K562 (cell line): ENCODE measurements around the gene CREB3L1. TPM values are rescaled to one million over a fixed set of nuclear protein-coding genes. Genes with fewer than 3 reads are reported as not detected.

Experiments
- HMGN3 ChIP-seq: IDR thresholded peaks from 2 replicates; pipeline ENCODE4 v1.6.1; 2011; ENCODE audit warnings: borderline replicate concordance, low read depth, mild to moderate bottlenecking, mixed read lengths, low read length; ENCODE audit not compliant: insufficient read length; ENCODE audit errors: extremely low read depth
- MAX ChIP-seq: sonication (generic); formaldehyde crosslinking; IDR thresholded peaks from 2 replicates; pipeline ENCODE4 v1.9.0; 2022; ENCODE audit warnings: mild to moderate bottlenecking, missing genetic modification reagents
- MBD2 ChIP-seq: sonication (generic); IDR thresholded peaks from 2 replicates; pipeline ENCODE4 v1.6.1; 2016; ENCODE audit warnings: low read depth, borderline replicate concordance
- MEF2A ChIP-seq: IDR thresholded peaks from 2 replicates; pipeline ENCODE4 v1.6.1; 2011; ENCODE audit warnings: low read depth, mild to moderate bottlenecking, low read length, moderate library complexity; ENCODE audit not compliant: control insufficient read depth
- MEIS2 ChIP-seq: fragments of 450-650 bp; IDR thresholded peaks from 2 replicates; pipeline ENCODE4 v1.6.1; 2014; ENCODE audit warnings: mild to moderate bottlenecking; ENCODE audit not compliant: partially characterized antibody
- PHF20 ChIP-seq: fragments of 450-650 bp; IDR thresholded peaks from 2 replicates; pipeline ENCODE4 v1.6.1; 2018; ENCODE audit not compliant: partially characterized antibody
- SFPQ ChIP-seq: fragments of 200-400 bp; formaldehyde crosslinking; IDR thresholded peaks from 2 replicates; pipeline ENCODE4 v1.6.1; 2017; ENCODE audit warnings: mild to moderate bottlenecking, low read depth, low read length, moderate library complexity
- SIRT6 ChIP-seq: IDR thresholded peaks from one replicate; pipeline ENCODE4 v1.6.1; 2012; ENCODE audit warnings: low read depth, mild to moderate bottlenecking, control low read depth, inconsistent platforms, low read length, moderate library complexity
- STAT5B ChIP-seq: fragments of 250-450 bp; sonication (Bioruptor Pico); IDR thresholded peaks from 2 replicates; pipeline ENCODE4 v1.8.0; 2021; ENCODE audit warnings: mild to moderate bottlenecking, inconsistent platforms
- TFAM ChIP-seq: fragments of 250-450 bp; sonication (Bioruptor Pico); conservative IDR thresholded peaks from 2 replicates; pipeline ENCODE4 v1.5.0; 2021; ENCODE audit warnings: mild to moderate bottlenecking, moderate library complexity
- THRAP3 ChIP-seq: fragments of 450-650 bp; IDR thresholded peaks from 2 replicates; pipeline ENCODE4 v1.6.1; 2016; ENCODE audit warnings: mild to moderate bottlenecking, inconsistent platforms, borderline replicate concordance
- ZBTB11 ChIP-seq, 3 experiments: fragments of 200-800 bp in 1 of 3; fragments of 250-450 bp in 1 of 3; fragments of 450-650 bp in 1 of 3; sonication (Bioruptor Pico) in 1 of 3; sonication (Bioruptor generic) in 1 of 3; formaldehyde crosslinking in 1 of 3; IDR thresholded peaks; 2 replicates each; pipeline versions ENCODE4 v1.6.1 to v1.8.0; 2016 to 2022; ENCODE audit warnings: mild to moderate bottlenecking in 2 of 3, missing genetic modification characterization in 2 of 3, missing compliant biosample characterization in 1 of 3, moderate library complexity in 1 of 3
- ZFP91 ChIP-seq: sonication (generic); formaldehyde crosslinking; IDR thresholded peaks from 2 replicates; pipeline ENCODE4 v1.8.0; 2022; ENCODE audit warnings: mild to moderate bottlenecking, missing genetic modification reagents
- ZNF239 ChIP-seq: fragments of 250-450 bp; sonication (Bioruptor Pico); IDR thresholded peaks from 2 replicates; pipeline ENCODE4 v1.4.0; 2020; ENCODE audit warnings: mild to moderate bottlenecking
- ZNF57 ChIP-seq: fragments of 450-650 bp; formaldehyde crosslinking; IDR thresholded peaks from 2 replicates; pipeline ENCODE4 v1.4.0; 2020; ENCODE audit warnings: mild to moderate bottlenecking, moderate library complexity
- polyA plus RNA-seq, 8 experiments: library from polyadenylated mRNA; depleted of rRNA in 4 of 8; stranded (reverse) in 5 of 8; unstranded in 3 of 8; fragments of >200 nt; fragmentation: Nextera tagmentation in 2 of 8; fragmentation: Illumina TruSeq in 1 of 8; extraction: Ambion mirVana in 2 of 8; extraction: Trizol in 1 of 8; gene quantifications; 2 replicates each; pipeline versions ENCODE4 v1.2.1 to v1.2.3, GENCODE V29; 2011 to 2014; ENCODE audit warnings: inconsistent platforms in 1 of 8, missing spikeins in 1 of 8
- total RNA-seq, 7 experiments: library from RNA; depleted of rRNA in 6 of 7; stranded (reverse); fragments of >200 nt in 6 of 7; fragmentation: Illumina TruSeq in 2 of 7; extraction: Trizol in 2 of 7; gene quantifications; 2 replicates each; pipeline versions ENCODE4 v1.2.1 to v1.2.3, GENCODE V29; 2011 to 2021; ENCODE audit warnings: low replicate concordance in 1 of 7
- TF ChIP-seq, protein P1 (sequence below): fragments of 450-650 bp; IDR thresholded peaks from 2 replicates; pipeline ENCODE4 v1.7.0; 2016; ENCODE audit warnings: borderline replicate concordance

CREB3L1 gene
- total and polyA plus RNA-seq, 9 of the 15 experiments (the other 6 are each of a cell fraction or from before 2014, with no cell fraction given), result 1.2 to 27.6 (median 3.7) TPM

GRCh38 chr11:46369458-46370152, 92.1 kb downstream of the CREB3L1 start (continued):
- TF ChIP-seq ZFP91, result no peak
- no peak for TF ChIP-seq ZNF57 (CRISPR knock-in tag)
- no peak for TF ChIP-seq PHF20
- no peak for TF ChIP-seq MEF2A
- no peak for TF ChIP-seq SFPQ
- TF ChIP-seq MEIS2, result no peak
- peak; percentile 75 for TF ChIP-seq MAX (CRISPR knock-in tag)
- TF ChIP-seq MBD2, result no peak
- no peak for TF ChIP-seq STAT5B
- no peak for TF ChIP-seq SIRT6
- no peak for TF ChIP-seq THRAP3
- TF ChIP-seq, protein P1, sequence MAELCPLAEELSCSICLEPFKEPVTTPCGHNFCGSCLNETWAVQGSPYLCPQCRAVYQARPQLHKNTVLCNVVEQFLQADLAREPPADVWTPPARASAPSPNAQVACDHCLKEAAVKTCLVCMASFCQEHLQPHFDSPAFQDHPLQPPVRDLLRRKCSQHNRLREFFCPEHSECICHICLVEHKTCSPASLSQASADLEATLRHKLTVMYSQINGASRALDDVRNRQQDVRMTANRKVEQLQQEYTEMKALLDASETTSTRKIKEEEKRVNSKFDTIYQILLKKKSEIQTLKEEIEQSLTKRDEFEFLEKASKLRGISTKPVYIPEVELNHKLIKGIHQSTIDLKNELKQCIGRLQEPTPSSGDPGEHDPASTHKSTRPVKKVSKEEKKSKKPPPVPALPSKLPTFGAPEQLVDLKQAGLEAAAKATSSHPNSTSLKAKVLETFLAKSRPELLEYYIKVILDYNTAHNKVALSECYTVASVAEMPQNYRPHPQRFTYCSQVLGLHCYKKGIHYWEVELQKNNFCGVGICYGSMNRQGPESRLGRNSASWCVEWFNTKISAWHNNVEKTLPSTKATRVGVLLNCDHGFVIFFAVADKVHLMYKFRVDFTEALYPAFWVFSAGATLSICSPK, result no peak
- TF ChIP-seq ZBTB11 (CRISPR knock-in tag; IDR thresholded peaks at IDR 0.05), result no peak
- TF ChIP-seq HMGN3, result no peak
- TF ChIP-seq ZNF239 (CRISPR knock-in tag), result no peak
- TF ChIP-seq TFAM (CRISPR knock-in tag), result no peak
